GM21825 (cell line): ENCODE results near the gene UPF2.

Experiments used
- ATAC-seq: cut with Tn5 transposase; IDR thresholded peaks from one replicate; pipeline ENCODE4 v1.9.1; 2021; ENCODE audit warnings: mild to moderate bottlenecking, moderate library complexity; ENCODE audit not compliant: unreplicated experiment

Gene UPF2

GRCh38 chr10:11887381-11888227 lies 155.0 kb downstream of the UPF2 start:
- ATAC-seq = no peak

GRCh38 chr10:11886851-11887250 lies 155.8 kb downstream of the UPF2 start:
- ATAC-seq = peak; percentile 53

- ATAC-seq = no peak
Measured at GRCh38 chr10:11886138-11886474, 156.5 kb downstream of the UPF2 start.

- ATAC-seq = no peak
Measured at GRCh38 chr10:11885437-11886137, 157.0 kb downstream of the UPF2 start.

- no peak for ATAC-seq
Measured at GRCh38 chr10:11884706-11885423, 157.7 kb downstream of the UPF2 start.

- no peak for ATAC-seq
Measured at GRCh38 chr10:11882646-11883375, 159.8 kb downstream of the UPF2 start.

GRCh38 chr10:11881477-11882417 lies 160.9 kb downstream of the UPF2 start:
- ATAC-seq = no peak

GRCh38 chr10:11881030-11881476 lies 161.6 kb downstream of the UPF2 start:
- no peak for ATAC-seq

- no peak for ATAC-seq
Measured at GRCh38 chr10:11880151-11881029, 162.2 kb downstream of the UPF2 start.

- no peak for ATAC-seq
Measured at GRCh38 chr10:11879387-11880094, 163.1 kb downstream of the UPF2 start.

GRCh38 chr10:11878776-11879175 lies 163.8 kb downstream of the UPF2 start:
- no peak for ATAC-seq

GRCh38 chr10:11877591-11877905 lies 165.1 kb downstream of the UPF2 start:
- ATAC-seq = no peak

GRCh38 chr10:11876805-11877590 lies 165.6 kb downstream of the UPF2 start:
- ATAC-seq = no peak

GRCh38 chr10:11876324-11876723 lies 166.3 kb downstream of the UPF2 start:
- ATAC-seq = no peak

GRCh38 chr10:11875494-11876281 lies 166.9 kb downstream of the UPF2 start:
- ATAC-seq = no peak

- ATAC-seq = no peak
Measured at GRCh38 chr10:11874568-11875493, 167.8 kb downstream of the UPF2 start.
